Omental fat pad (tissue), 4 donors: Measurements from ENCODE around the gene TIGAR. TPM values are rescaled to one million over a fixed set of nuclear protein-coding genes. Genes with fewer than 3 reads are reported as not detected.

Experiments
- ATAC-seq: fragments of 150-250 bp; one replicate; pipeline ENCODE4 v1.9.1; 2016; ENCODE audit warnings: mild to moderate bottlenecking, moderate library complexity; ENCODE audit not compliant: low FRiP score
- DNase-seq: peaks from one replicate; pipeline ENCODE4 v3.0.0-alpha.2; 2019; ENCODE audit warnings: low spot score
- CTCF ChIP-seq, 3 donors: fragments of 450-650 bp; IDR thresholded peaks; one replicate each; pipeline ENCODE4 v1.5.1; 2016 to 2017; ENCODE audit warnings: antibody characterized with exemption in 3 of 3, mild to moderate bottlenecking in 3 of 3, moderate library complexity in 2 of 3
- total RNA-seq, 4 donors: library from RNA; depleted of rRNA; stranded (reverse); fragments of >200 nt; gene quantifications; one replicate each; pipeline ENCODE4 v1.1.0, GENCODE V29; 2016

Gene TIGAR
- total RNA-seq, 4 donors from 2014 or later: 4.2 to 13.5 (median 5.3) TPM

GRCh38 chr12:4274396-4275015 lies 46.5 kb upstream of the TIGAR start:
- TF ChIP-seq CTCF (IDR thresholded peaks at IDR 0.05): no peak
- ATAC-seq (no peak), DNase-seq (no peak)

- ATAC-seq (no peak), DNase-seq (no peak)
- no peak for TF ChIP-seq CTCF (IDR thresholded peaks at IDR 0.05)
Observed at GRCh38 chr12:4275016-4275869, 45.8 kb upstream of the TIGAR start.

GRCh38 chr12:4275870-4276301 lies 45.1 kb upstream of the TIGAR start:
- no peak for TF ChIP-seq CTCF (IDR thresholded peaks at IDR 0.05)

GRCh38 chr12:4276524-4277204 lies 44.3 kb upstream of the TIGAR start:
- peak; percentile 47 for ATAC-seq

More at GRCh38 chr12:4275870-4276301, 45.1 kb upstream of the TIGAR start:
- DNase-seq: no peak
- no peak for ATAC-seq

GRCh38 chr12:4277205-4277543 lies 43.8 kb upstream of the TIGAR start:
- TF ChIP-seq CTCF (IDR thresholded peaks at IDR 0.05): no peak
- DNase-seq (no peak), ATAC-seq (no peak)

More at GRCh38 chr12:4276524-4277204, 44.3 kb upstream of the TIGAR start:
- peak; percentile 83 for DNase-seq
- TF ChIP-seq CTCF (IDR thresholded peaks at IDR 0.05): peak in 1 of 3 donors; percentile 96

- no peak for ATAC-seq
- TF ChIP-seq CTCF (IDR thresholded peaks at IDR 0.05): no peak
Observed at GRCh38 chr12:4277857-4278256, 43.2 kb upstream of the TIGAR start.

More at GRCh38 chr12:4277857-4278256, 43.2 kb upstream of the TIGAR start:
- DNase-seq: no peak
